Measurements from ENCODE around the gene PDE5A.
A peak's percentile ranks its signal among the peaks of the same experiment; 100 is the strongest.
"Not testable (repeated sequence)": the region's sequence is repeated elsewhere in the genome, so short reads cannot be mapped to it uniquely, and the experiment has no call there.

Gene PDE5A

DNA sequence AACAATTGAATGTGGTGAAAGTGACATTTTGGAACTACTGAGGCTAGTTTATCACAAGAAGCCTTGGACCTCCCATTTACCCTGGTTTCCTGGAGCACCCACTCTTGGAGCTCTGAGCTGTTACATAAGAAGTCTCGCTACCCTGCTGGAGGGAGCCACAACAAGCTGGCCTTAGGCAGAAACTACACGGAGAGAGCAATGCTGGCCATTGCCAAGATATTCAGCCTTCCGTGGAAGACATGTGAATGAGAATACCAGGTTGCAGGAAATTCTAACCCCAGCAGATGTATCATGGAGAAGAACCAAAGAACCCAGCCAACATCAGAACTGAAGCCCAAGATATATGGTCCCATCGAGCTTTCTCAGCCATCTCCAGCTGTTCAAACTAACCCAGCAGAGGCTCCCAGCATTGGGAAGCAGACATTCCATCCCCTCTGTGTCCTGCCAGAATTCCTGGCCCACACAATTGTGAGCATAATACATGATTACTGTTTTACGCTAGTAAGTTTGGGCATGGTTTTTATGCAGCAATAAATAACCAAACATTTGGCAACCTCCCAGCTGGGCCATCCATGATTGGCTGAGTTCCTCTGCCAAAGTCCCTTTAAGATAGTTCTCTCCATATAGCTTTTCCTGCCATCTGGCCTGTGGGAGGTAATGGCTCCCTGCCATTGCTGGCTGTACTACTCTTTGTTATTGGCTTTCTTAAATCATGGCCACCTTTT, 17.9 kb upstream of the PDE5A start:
- peak; percentile 76 for DNase-seq

- peak; percentile 25 for DNase-seq
Measured at GRCh38 chr4:119643306-119644042, 14.9 kb upstream of the PDE5A start.

- no peak for DNase-seq
Measured at GRCh38 chr4:119641765-119642164, 13.2 kb upstream of the PDE5A start.

- DNase-seq: peak; percentile 15
Measured at GRCh38 chr4:119638359-119638758, 9.8 kb upstream of the PDE5A start.

DNA sequence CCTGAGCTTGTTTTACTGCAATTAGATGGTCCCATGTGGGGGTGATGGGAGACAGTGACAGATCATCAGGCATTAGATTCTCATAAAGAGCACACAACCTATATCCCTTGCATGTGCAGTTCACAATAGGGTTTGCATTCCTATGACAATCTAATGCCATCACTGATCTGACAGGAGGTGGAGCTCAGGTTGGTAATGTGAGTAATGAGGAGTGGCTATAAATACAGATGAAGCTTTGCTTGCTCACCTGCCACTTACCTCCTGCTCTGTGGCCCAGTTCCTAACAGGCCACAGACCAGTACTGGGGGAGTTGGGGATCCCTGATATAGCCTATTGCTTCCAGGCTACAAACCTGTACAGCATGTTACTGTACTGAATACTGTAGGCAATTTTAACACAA, 8.2 kb upstream of the PDE5A start:
- DNase-seq: not testable (repeated sequence)

DNA sequence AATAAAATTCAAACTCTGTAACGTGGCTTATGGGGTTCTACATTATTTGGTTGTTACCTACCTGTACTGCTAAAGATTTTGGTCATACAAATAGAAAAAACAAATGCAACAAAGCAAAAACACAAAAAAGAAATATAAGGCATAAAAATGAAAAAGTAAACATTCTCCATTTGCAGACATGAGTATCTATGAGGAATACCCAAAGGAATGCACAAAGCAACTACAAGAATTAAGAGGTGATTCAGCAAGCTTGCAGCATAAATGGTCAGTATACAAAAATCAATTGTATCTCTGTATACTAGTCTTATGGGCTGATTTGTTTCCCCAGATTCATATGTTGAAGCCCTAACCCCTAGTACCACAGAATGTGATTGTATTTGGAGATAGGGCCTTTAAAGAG, 3.6 kb upstream of the PDE5A start:
- DNase-seq: peak; percentile 68

DNA sequence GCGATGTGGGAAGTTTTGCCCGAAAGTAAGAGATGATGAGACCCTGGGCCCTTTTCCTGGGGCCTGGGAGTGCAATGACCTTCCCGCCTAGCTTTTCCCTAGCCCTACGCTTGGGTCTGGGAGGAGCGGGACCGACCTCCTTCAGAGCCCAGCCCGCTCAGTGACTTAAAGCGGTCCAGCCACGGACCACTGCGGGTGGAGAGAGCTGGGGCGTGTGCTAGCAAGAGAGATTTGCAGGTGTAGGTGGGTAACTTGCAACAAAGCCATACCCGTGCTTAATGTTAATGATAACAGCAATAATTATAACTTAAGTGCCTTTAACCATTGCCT, 503 bp upstream of the PDE5A start:
- DNase-seq: no peak

DNA sequence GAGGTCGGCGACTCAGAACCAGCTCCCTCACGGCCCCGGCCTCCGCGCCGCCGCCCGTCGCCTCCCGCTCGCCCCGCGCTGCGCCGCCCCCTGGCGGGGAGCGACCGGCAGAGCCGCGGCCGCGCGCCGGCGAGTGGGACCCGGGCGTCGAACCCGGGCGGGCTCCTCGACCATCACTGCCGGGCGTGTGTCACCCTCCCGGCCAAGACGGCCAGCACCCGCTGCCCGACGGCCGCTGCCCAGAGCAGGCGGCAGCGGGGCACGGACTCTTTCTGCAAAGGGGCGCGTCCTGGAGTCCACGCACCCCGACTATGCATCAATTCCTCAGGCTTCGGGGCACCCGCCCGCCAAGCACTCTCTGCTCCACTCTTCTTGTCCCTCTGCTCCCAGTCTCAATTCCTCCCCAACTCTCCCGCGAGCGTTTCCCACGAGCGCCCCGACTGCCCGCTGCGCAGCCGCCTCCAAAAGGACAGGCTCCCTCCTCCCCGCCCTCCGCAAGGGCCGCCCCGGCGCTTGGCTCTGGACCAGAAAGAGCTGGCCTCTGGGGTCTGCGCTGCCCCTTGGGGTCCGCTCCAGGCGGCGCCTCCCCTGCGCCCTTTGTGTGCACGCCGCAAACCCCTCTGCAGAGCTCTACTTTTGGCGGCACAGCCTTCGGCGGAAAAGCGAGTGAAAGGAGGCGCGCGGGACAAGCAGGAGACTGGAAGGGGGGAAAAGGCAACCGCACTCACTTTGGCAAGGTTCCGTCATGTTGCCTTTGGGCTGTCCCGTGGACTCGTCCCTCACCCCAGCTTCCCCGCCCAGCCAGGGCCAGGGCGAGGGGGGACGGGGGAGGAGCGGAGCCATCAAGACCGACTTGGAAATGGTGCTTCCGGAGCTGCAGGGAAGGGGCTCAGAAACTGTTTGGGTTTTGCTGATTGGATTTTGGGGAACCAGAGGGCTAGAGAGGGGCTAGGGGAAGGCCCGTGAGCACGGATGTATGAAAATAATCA, 1.0 kb downstream of the PDE5A start:
- DNase-seq: peak; percentile 44

GRCh38 chr4:119626943-119627266, 1.7 kb downstream of the PDE5A start:
- DNase-seq: no peak

GRCh38 chr4:119626420-119626819, 2.2 kb downstream of the PDE5A start:
- no peak for DNase-seq

DNA sequence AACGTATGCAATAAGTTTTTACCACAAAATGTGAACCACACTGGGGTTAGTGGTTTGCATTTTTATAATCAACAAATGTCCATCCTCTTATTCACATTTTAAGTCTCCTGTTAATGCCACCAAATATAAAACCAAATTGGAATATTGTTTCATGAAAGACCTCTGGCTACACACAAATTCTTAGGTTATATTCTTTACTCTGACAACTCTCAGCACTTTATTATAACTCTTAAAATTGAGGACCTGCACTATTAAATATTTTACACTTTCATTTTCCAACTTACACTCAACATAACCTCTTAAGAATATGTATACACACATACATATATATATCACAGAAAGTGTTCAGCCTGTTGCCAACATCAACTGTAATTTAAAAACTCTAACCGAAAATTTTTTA, 2.8 kb downstream of the PDE5A start:
- no peak for DNase-seq

GRCh38 chr4:119624356-119624755, 4.2 kb downstream of the PDE5A start:
- DNase-seq: no peak

DNA sequence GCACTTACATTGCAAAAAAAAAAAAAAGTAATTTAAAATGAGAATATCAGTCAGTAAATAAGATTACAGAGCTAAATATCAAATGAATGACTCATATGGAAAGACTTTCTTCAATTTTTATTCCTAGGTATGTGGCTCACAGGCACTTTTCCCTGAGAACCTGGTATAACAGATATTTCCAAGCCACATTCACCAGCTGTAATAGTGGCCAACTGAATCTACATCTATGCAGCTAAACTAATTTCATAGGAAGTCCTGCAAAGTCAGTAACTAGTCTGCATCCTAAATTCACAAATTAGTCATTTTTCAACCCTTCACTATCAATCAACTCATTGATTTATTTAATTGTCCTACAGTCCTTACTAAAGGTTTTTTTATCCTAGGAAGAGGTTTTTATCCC, 5.6 kb downstream of the PDE5A start:
- DNase-seq: peak; percentile 16

DNA sequence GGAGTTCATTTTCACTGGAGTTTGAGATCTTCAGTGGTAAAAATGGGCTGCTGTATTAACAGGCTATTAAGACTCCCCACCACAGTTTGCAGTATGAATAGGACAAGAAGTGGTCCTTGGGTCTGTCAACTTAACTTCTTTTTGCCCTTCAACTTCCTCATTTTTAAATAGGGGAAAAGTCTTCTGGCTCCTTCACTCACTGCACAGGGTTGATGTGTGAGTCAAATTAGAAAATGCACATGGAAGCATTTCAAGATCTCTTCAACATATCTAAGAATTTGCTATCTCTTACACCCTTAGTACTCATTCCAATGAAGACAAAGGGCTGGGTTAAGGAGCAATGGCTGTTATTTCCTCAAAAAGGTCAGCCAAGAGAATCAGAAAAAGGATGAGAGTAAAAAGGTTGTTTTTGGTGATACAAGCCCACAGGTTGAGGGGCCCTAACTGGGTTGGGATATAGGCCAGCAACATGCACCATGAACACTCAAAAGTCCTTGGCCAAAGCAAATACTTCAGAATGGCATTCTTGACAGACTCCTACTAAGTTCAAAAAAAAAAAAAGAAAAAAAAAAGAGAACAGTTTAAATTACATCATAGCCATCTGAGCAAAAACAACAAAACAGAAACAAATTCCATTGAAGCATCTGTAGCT, 13.4 kb downstream of the PDE5A start:
- DNase-seq: no peak

GRCh38 chr4:119604266-119604665, 24.3 kb downstream of the PDE5A start:
- no peak for DNase-seq

- no peak for DNase-seq
Measured at GRCh38 chr4:119602366-119602765, 26.2 kb downstream of the PDE5A start.

DNA sequence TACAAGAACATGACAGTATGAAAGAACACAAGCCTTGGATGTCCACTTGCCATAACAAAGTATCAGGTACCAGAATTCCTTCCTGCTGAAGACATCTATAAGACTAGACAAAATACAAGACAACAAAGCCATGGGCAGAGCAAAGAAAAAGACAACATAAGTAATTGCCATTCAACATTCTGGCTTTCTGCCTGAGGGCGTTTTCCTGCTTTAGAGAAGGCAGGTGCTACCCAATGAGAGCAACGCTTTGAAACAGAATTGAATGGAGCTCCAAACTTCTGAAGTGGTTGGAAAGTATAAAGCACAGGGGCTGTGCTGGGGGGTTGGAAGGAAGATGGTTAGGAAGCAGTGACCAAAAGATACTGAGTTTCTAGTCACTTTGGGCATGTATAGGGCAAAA, 30.1 kb downstream of the PDE5A start:
- DNase-seq: no peak

DNA sequence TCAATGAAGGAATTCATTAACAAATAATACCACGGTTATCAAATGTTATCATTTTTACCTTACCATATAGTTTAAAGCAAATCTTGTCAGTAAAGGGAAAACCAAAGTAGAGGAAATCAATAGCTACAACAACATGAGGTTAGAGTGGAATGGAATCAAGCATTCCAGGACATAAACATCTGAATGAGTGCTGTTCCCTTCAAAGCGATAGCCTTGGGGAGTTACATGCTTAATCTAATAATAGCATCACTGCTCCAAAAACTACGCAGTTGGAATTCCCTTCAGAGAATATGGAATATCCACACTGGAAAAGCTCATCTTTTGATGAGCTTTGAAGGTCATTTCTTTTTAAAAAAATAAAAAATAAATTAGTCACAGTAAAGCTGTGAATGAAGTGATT, 31.2 kb downstream of the PDE5A start:
- DNase-seq: peak; percentile 3

GRCh38 chr4:119593698-119594097, 34.9 kb downstream of the PDE5A start:
- DNase-seq: no peak

GRCh38 chr4:119592830-119593229, 35.8 kb downstream of the PDE5A start:
- no peak for DNase-seq

- DNase-seq: no peak
Measured at GRCh38 chr4:119589165-119589564, 39.4 kb downstream of the PDE5A start.

GRCh38 chr4:119587796-119588195, 40.8 kb downstream of the PDE5A start:
- DNase-seq: no peak

DNA sequence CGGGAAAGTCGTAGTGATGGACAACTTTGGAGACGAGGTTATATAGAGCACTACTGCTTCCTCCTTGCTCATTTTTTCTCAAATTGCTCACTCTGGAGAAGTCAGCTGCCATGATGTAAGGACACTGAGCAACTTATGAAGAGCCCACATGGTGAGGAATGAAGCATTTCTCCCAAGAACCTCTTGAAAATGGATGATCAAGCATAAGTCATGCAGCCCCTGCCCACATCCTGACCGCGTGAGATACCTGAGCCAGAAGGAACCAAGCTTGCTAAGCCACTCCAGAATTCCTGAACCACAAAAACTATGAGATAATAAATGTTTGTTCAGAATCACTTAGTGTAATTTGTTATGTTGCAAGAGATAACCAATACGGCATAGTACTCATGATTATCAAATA, 42.8 kb downstream of the PDE5A start:
- peak; percentile 5 for DNase-seq
